K562 (cell line): ENCODE data around the gene POU2F1. TPM values are rescaled to one million over a fixed set of nuclear protein-coding genes. Genes with fewer than 3 reads are reported as not detected.

Experiments
- ATAC-seq: fragments of 200-7000 bp; cut with Tn5 transposase; 3 replicates; pipeline ENCODE4 v1.9.1; 2020; ENCODE audit warnings: moderate library complexity
- BruUV-seq: library from RNA; stranded (reverse); fragments of 400-500 nt; replicated peaks from 2 replicates; lab custom pipeline; 2021; lab: Mats Ljungman, UMichigan
- CTCF ChIA-PET: fragments of 300-600 bp; formaldehyde crosslinking; extraction: SDS; loops from one replicate; lab custom pipeline; 2021; ENCODE audit warnings: low intra/inter-chr PET ratio; lab: Yijun Ruan, JAX
- POLR2A ChIA-PET: fragments of 300-600, 350-650 bp; sonication (Branson Sonifier 250); formaldehyde crosslinking; extraction: SDS; loops from one replicate; lab custom pipeline; 2021; ENCODE audit warnings: antibody characterized with exemption, inconsistent platforms; lab: Yijun Ruan, JAX
- DNase-seq, 4 experiments: peaks; one replicate each; pipeline versions ENCODE4 v3.0.0 to v3.0.0-alpha.2; 2011 to 2018; ENCODE audit warnings: low spot score in 3 of 4, mixed read lengths in 3 of 4; ENCODE audit errors: extremely low read depth in 1 of 4
- FAIRE-seq: peaks from 2 replicates; lab custom pipeline; 2011; peaks lifted over from hg19 to GRCh38; lab: Jason Lieb, UNC
- H2AFZ ChIP-seq: 2 replicates; pipeline ENCODE4 v1.6.0; 2011; ENCODE audit warnings: low read depth, low read length, control low read depth, inconsistent platforms
- H3K27ac ChIP-seq: fragments of 200-600 bp; 3 replicates; pipeline ENCODE4 v1.8.0; 2011; ENCODE audit warnings: low read depth, mild to moderate bottlenecking, control low read depth, inconsistent platforms, low read length, moderate library complexity, mixed read lengths; ENCODE audit errors: extremely low read depth
- H3K27me3 ChIP-seq, 2 experiments: fragments of 300-600 bp in 1 of 2; 2 replicates in 1 of 2; 3 replicates in 1 of 2; pipeline versions ENCODE4 v1.6.0 to v1.8.0; 2011; ENCODE audit warnings: inconsistent platforms in 2 of 2, low read length in 2 of 2, mild to moderate bottlenecking in 1 of 2, mixed read lengths in 1 of 2, moderate library complexity in 1 of 2; ENCODE audit not compliant: control insufficient read depth in 2 of 2, insufficient read depth in 2 of 2
- H3K36me3 ChIP-seq: fragments of 300-600 bp; 3 replicates; pipeline ENCODE4 v1.8.0; 2011; ENCODE audit warnings: mild to moderate bottlenecking, low read length, inconsistent platforms; ENCODE audit not compliant: control insufficient read depth, insufficient read depth
- H3K4me1 ChIP-seq, 2 experiments: fragments of 200-600 bp in 1 of 2; replicated peaks in 1 of 2; 2 replicates in 1 of 2; 3 replicates in 1 of 2; pipeline versions ENCODE4 v1.5.1 to v1.8.0; 2011; ENCODE audit warnings: inconsistent platforms in 2 of 2, low read length in 2 of 2, mild to moderate bottlenecking in 1 of 2, mixed read lengths in 1 of 2, moderate library complexity in 1 of 2; ENCODE audit not compliant: control insufficient read depth in 2 of 2, insufficient read depth in 2 of 2
- H3K4me2 ChIP-seq: 2 replicates; pipeline ENCODE4 v1.6.1; 2011; ENCODE audit warnings: low read length, control low read depth, inconsistent platforms, mixed read lengths; ENCODE audit not compliant: insufficient read depth
- H3K4me3 ChIP-seq: fragments of 200-600 bp; sonication (generic), shearing (Covaris generic); 2 replicates; pipeline ENCODE4 v1.5.1; 2016; ENCODE audit warnings: control low read depth, inconsistent platforms
- H3K79me2 ChIP-seq: fragments of 200-600 bp; 3 replicates; pipeline ENCODE4 v1.8.0; 2011; ENCODE audit warnings: low read length, inconsistent platforms; ENCODE audit not compliant: control insufficient read depth, insufficient read depth
- H3K9ac ChIP-seq, 2 experiments: 2 replicates each; pipeline versions ENCODE4 v1.6.0 to v1.6.1; 2011; ENCODE audit warnings: low read depth in 2 of 2, low read length in 2 of 2, control low read depth in 1 of 2, inconsistent platforms in 1 of 2, mild to moderate bottlenecking in 1 of 2, mixed read lengths in 1 of 2; ENCODE audit not compliant: insufficient read depth in 1 of 2
- H3K9me1 ChIP-seq: one replicate; pipeline ENCODE4 v1.6.0; 2011; ENCODE audit warnings: inconsistent platforms, mild to moderate bottlenecking, low read length, moderate library complexity; ENCODE audit not compliant: control insufficient read depth, insufficient read depth
- H3K9me3 ChIP-seq: replicated peaks from 2 replicates; pipeline ENCODE4 v1.5.1; 2011; ENCODE audit warnings: low read depth, low read length, inconsistent platforms; ENCODE audit not compliant: control insufficient read depth, insufficient read depth
- H4K20me1 ChIP-seq: replicated peaks from 2 replicates; pipeline ENCODE4 v1.6.1; 2011; ENCODE audit warnings: low read length, inconsistent platforms, mixed read lengths; ENCODE audit not compliant: control insufficient read depth, insufficient read depth
- CCAR2 ChIP-seq: fragments of 200-400 bp; formaldehyde crosslinking; IDR thresholded peaks from 2 replicates; pipeline ENCODE4 v1.6.1; 2017; ENCODE audit warnings: mild to moderate bottlenecking, low read depth, low read length
- CHD1 ChIP-seq: fragments of 200-600 bp; sonication (generic); IDR thresholded peaks from one replicate; pipeline ENCODE4 v1.6.1; 2012; ENCODE audit warnings: mild to moderate bottlenecking, moderate library complexity, low read length, inconsistent platforms
- CHD2 ChIP-seq: IDR thresholded peaks from 2 replicates; pipeline ENCODE4 v1.6.1; 2011; ENCODE audit warnings: low read depth, low read length
- CSDE1 ChIP-seq, 2 experiments: fragments of 450-650 bp; IDR thresholded peaks; 2 replicates each; pipeline ENCODE4 v1.6.1; 2016; ENCODE audit warnings: mild to moderate bottlenecking in 1 of 2
- ETV1 ChIP-seq: fragments of 450-650 bp; conservative IDR thresholded peaks from 2 replicates; pipeline ENCODE4 v1.6.1; 2016; ENCODE audit warnings: missing genetic modification characterization, control low read depth, low read depth, missing compliant biosample characterization
- FIP1L1 ChIP-seq: fragments of 200-400 bp; formaldehyde crosslinking; IDR thresholded peaks from 2 replicates; pipeline ENCODE4 v1.6.1; 2018; ENCODE audit warnings: mild to moderate bottlenecking, low read depth, low read length; ENCODE audit not compliant: poor library complexity, severe bottlenecking
- FOXO4 ChIP-seq: fragments of 450-650 bp; formaldehyde crosslinking; IDR thresholded peaks from 2 replicates; pipeline ENCODE4 v1.4.0; 2020; ENCODE audit warnings: mild to moderate bottlenecking, moderate library complexity
- ID3 ChIP-seq, 2 experiments: fragments of 250-450 bp in 1 of 2; fragments of 450-650 bp in 1 of 2; sonication (Bioruptor Pico) in 1 of 2; IDR thresholded peaks; 2 replicates each; pipeline versions ENCODE4 v1.6.1 to v1.8.0; 2016 to 2021; ENCODE audit warnings: mild to moderate bottlenecking in 2 of 2, moderate library complexity in 2 of 2, missing compliant biosample characterization in 1 of 2, missing genetic modification characterization in 1 of 2
- NRF1 ChIP-seq, 2 experiments: fragments of 450-650 bp; IDR thresholded peaks in 1 of 2; conservative IDR thresholded peaks in 1 of 2; 2 replicates each; pipeline ENCODE4 v1.6.1; 2014; ENCODE audit warnings: mild to moderate bottlenecking in 2 of 2
- TCF3 ChIP-seq: sonication (generic); formaldehyde crosslinking; IDR thresholded peaks from 2 replicates; pipeline ENCODE4 v1.4.0; 2020; ENCODE audit warnings: mild to moderate bottlenecking, missing genetic modification reagents
- ZNF316 ChIP-seq: fragments of 450-650 bp; IDR thresholded peaks from 2 replicates; pipeline ENCODE4 v1.6.1; 2016
- ZNF551 ChIP-seq: fragments of 250-450 bp; sonication (Bioruptor Pico); IDR thresholded peaks from 2 replicates; pipeline ENCODE4 v1.5.0; 2021; ENCODE audit warnings: mild to moderate bottlenecking, moderate library complexity
- WGBS: fragments of 100-300 bp; shearing (Covaris generic); methylation state at CpG from one replicate; pipeline ENCODE4 v1.1.6; 2016; ENCODE audit warnings: low coverage, mixed read lengths; ENCODE audit not compliant: insufficient coverage; ENCODE audit errors: missing lambda C conversion rate; 5-methylcytosine and 5-hydroxymethylcytosine counted together
- in situ Hi-C: fragments of 300-500 bp; cut with MboI; formaldehyde crosslinking; loops from 4 replicates; pipeline ENCODE4 v1.15.0; 2018; ENCODE audit warnings: inconsistent platforms, mixed read lengths
- intact Hi-C: fragments of 100-400 bp; cut with micrococcal nuclease; formaldehyde crosslinking; loops from 2 replicates; pipeline ENCODE4 v1.14.2; 2022
- polyA plus RNA-seq, 8 experiments: library from polyadenylated mRNA; depleted of rRNA in 4 of 8; stranded (reverse) in 5 of 8; unstranded in 3 of 8; fragments of >200 nt; fragmentation: Nextera tagmentation in 2 of 8; fragmentation: Illumina TruSeq in 1 of 8; extraction: Ambion mirVana in 2 of 8; extraction: Trizol in 1 of 8; gene quantifications; 2 replicates each; pipeline versions ENCODE4 v1.2.1 to v1.2.3, GENCODE V29; 2011 to 2014; ENCODE audit warnings: inconsistent platforms in 1 of 8, missing spikeins in 1 of 8
- total RNA-seq, 7 experiments: library from RNA; depleted of rRNA in 6 of 7; stranded (reverse); fragments of >200 nt in 6 of 7; fragmentation: Illumina TruSeq in 2 of 7; extraction: Trizol in 2 of 7; gene quantifications; 2 replicates each; pipeline versions ENCODE4 v1.2.1 to v1.2.3, GENCODE V29; 2011 to 2021; ENCODE audit warnings: low replicate concordance in 1 of 7
- TF ChIP-seq, protein P1 (sequence below): fragments of 450-650 bp; IDR thresholded peaks from one replicate; pipeline ENCODE4 v1.6.1; 2018; ENCODE audit warnings: mild to moderate bottlenecking, moderate library complexity; ENCODE audit not compliant: partially characterized antibody
- TF ChIP-seq, protein P2 (sequence below), 2 experiments: IDR thresholded peaks; 2 replicates each; pipeline ENCODE4 v1.6.1; 2011; ENCODE audit warnings: borderline replicate concordance in 1 of 2, control low read depth in 1 of 2, low read depth in 1 of 2, low read length in 1 of 2, mild to moderate bottlenecking in 1 of 2, mixed read lengths in 1 of 2, moderate library complexity in 1 of 2; ENCODE audit not compliant: insufficient read depth in 1 of 2, insufficient read length in 1 of 2, poor library complexity in 1 of 2, severe bottlenecking in 1 of 2; ENCODE audit errors: extremely low read depth in 1 of 2

Gene POU2F1
- total and polyA plus RNA-seq, 9 of the 15 experiments (the other 6 are each of a cell fraction or from before 2014, with no cell fraction given): 2.6 to 22.3 (median 8.8) TPM

DNA sequence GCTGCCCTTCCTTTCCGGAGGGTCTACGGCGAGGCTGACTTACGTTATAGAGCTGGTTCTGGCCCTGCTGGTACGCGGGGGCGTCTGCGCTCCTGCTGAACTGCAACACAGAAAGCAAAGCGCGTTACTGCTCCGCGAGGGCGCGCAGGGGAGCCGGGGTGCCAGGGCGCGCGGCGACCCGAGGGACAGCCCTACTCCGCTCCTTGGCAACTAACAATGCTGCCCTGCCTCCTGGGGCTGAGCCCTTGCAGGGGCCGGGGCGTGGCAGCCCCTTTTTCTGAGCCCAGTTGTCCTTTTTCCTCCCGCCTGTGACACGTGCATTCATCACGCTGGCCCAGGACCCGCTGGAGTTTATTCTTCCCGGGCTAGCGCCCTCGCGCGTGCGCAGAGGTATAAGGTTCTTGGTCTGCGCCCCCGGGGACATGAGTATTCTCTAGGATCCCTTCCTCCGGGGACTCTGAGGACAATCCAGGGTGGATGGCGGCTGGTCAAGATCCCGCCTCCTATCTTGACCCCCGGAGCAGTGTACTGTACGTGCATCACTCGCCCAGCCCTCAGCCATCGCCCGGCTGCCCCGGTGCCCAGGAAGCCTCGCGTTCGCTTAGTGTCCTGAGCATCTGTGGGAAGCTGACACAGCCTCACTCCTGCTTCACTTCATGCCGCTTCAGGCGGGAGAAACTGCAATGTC lies 218.8 kb downstream of the POU2F1 start:
- Histone ChIP-seq H3K4me1 (peaks cover 0 to 13% of the 10 kb centered on the region in 2 experiments; a peak in 2 of 5 replicates), H4K20me1 (no peaks in the 10 kb centered on the region), H3K79me2 (no peaks in the 10 kb centered on the region), H3K36me3 (no peaks in the 10 kb centered on the region), H3K9me1 (peaks cover 4% of the 10 kb centered on the region), H3K4me2 (peak overlapping the region; percentile 22; the same call in 1 of the 2 replicates), H3K4me3 (no peak overlapping the region), H3K27ac (no peak overlapping the region), H2AFZ (peak overlapping the region; percentile 64), H3K27me3 (peaks cover 2 to 24% of the 10 kb centered on the region in 2 experiments; a peak in 3 of 5 replicates), H3K9me3 (no peaks in the 10 kb centered on the region), H3K9ac (peak overlapping the region in 1 of 2 experiments; percentile 33; a peak in 2 of 4 replicates)
- WGBS: 24% methylated on average over 36 of the region's 49 CpGs
- ATAC-seq (peak; percentile 61), DNase-seq (peak; percentile 56 to 64 (median 62)), FAIRE-seq (no peak)
- intact Hi-C loops (no loop called here), in situ Hi-C loops (no loop called here)
- CTCF ChIA-PET: interaction anchor here (0.6 to 1.2 kb wide), 3 partner anchors 46 to 171 kb away, joined by 3 to 4 read pairs (median 3); no protein-coding TSS in a partner anchor
- POLR2A ChIA-PET: no interaction called here
- no TSS peak for BruUV-seq
- TF ChIP-seq ZNF316: no peak
- no peak for TF ChIP-seq ETV1 (tag)
- TF ChIP-seq NRF1 (conservative IDR thresholded peaks at IDR 0.05 in 1 of 2, IDR thresholded peaks at IDR 0.05 in 1 of 2): peak; percentile 89 to 90
- no peak for TF ChIP-seq FIP1L1
- no peak for TF ChIP-seq TCF3 (CRISPR knock-in tag)
- no peak for TF ChIP-seq CSDE1 (IDR thresholded peaks at IDR 0.05)
- TF ChIP-seq FOXO4 (CRISPR knock-in tag): no peak
- no peak for TF ChIP-seq ID3 (CRISPR knock-in tag; IDR thresholded peaks at IDR 0.05)
- no peak for TF ChIP-seq ID3 (tag; IDR thresholded peaks at IDR 0.05)
- TF ChIP-seq, protein P1, sequence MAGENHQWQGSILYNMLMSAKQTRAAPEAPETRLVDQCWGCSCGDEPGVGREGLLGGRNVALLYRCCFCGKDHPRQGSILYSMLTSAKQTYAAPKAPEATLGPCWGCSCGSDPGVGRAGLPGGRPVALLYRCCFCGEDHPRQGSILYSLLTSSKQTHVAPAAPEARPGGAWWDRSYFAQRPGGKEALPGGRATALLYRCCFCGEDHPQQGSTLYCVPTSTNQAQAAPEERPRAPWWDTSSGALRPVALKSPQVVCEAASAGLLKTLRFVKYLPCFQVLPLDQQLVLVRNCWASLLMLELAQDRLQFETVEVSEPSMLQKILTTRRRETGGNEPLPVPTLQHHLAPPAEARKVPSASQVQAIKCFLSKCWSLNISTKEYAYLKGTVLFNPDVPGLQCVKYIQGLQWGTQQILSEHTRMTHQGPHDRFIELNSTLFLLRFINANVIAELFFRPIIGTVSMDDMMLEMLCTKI: no peak
- no peak for TF ChIP-seq CHD1
- TF ChIP-seq ZNF551 (CRISPR knock-in tag): no peak
- no peak for TF ChIP-seq CHD2
- TF ChIP-seq CCAR2: no peak
- TF ChIP-seq, protein P2, sequence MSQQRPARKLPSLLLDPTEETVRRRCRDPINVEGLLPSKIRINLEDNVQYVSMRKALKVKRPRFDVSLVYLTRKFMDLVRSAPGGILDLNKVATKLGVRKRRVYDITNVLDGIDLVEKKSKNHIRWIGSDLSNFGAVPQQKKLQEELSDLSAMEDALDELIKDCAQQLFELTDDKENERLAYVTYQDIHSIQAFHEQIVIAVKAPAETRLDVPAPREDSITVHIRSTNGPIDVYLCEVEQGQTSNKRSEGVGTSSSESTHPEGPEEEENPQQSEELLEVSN (IDR thresholded peaks at IDR 0.05; ENCODE audit: borderline replicate concordance in 1 of 2, extremely low read depth in 1 of 2, insufficient read depth in 1 of 2, insufficient read length in 1 of 2, low read depth in 1 of 2, low read length in 1 of 2, poor library complexity in 1 of 2, severe bottlenecking in 1 of 2): peak; percentile 64 to 82
